B cell (primary cell): ENCODE data around the gene TNIK. TPM values are rescaled to one million over a fixed set of nuclear protein-coding genes. Genes with fewer than 3 reads are reported as not detected.

Experiments
- ATAC-seq: fragments of 200-7000 bp; cut with Tn5 transposase; one replicate; pipeline ENCODE4 v1.10.0; 2021; ENCODE audit warnings: low read depth, mild to moderate bottlenecking, moderate number of reproducible peaks, moderate library complexity
- CTCF ChIA-PET: fragments of 350-600 bp; sonication (Branson Sonifier 250); formaldehyde crosslinking; loops from one replicate; lab custom pipeline; 2021; ENCODE audit warnings: antibody characterized with exemption, inconsistent platforms; lab: Charles Lee
- POLR2A ChIA-PET: fragments of 350-600 bp; sonication (Branson Sonifier 250); formaldehyde crosslinking; loops from one replicate; lab custom pipeline; 2021; ENCODE audit warnings: antibody characterized with exemption; lab: Charles Lee
- DNase-seq: peaks from one replicate; pipeline ENCODE4 v3.0.0; 2013
- H2AFZ ChIP-seq: 2 replicates; pipeline ENCODE4 v1.6.1; 2012; ENCODE audit warnings: mild to moderate bottlenecking, low read depth, low read length; ENCODE audit not compliant: insufficient read depth, poor library complexity, severe bottlenecking
- H3K27ac ChIP-seq, 2 donors: 1 replicate in 1 of 2; 2 replicates in 1 of 2; pipeline ENCODE4 v1.5.1; 2012 to 2013; ENCODE audit warnings: low read length in 2 of 2, mild to moderate bottlenecking in 2 of 2, moderate library complexity in 1 of 2
- H3K27me3 ChIP-seq, 4 experiments: fragments of 200-600 bp in 1 of 4; sonication (generic) in 1 of 4; replicated peaks in 1 of 4; 1 replicate in 2 of 4; 2 replicates in 2 of 4; pipeline versions ENCODE4 v1.6.1 to v1.7.0; 2013 to 2016; ENCODE audit warnings: low read length in 3 of 4, mild to moderate bottlenecking in 2 of 4, mixed read lengths in 1 of 4, moderate library complexity in 1 of 4; ENCODE audit not compliant: insufficient read depth in 4 of 4, control insufficient read depth in 3 of 4; ENCODE audit errors: control extremely low read depth in 1 of 4
- H3K36me3 ChIP-seq, 2 experiments: replicated peaks in 1 of 2; 1 replicate in 1 of 2; 2 replicates in 1 of 2; pipeline versions ENCODE4 v1.6.1 to v1.7.1; 2013; ENCODE audit warnings: low read length in 1 of 2; ENCODE audit not compliant: insufficient read depth in 2 of 2, control insufficient read depth in 1 of 2; ENCODE audit errors: control extremely low read depth in 1 of 2, extremely low read depth in 1 of 2
- H3K4me1 ChIP-seq, 2 donors: fragments of 200-600 bp in 1 of 2; sonication (generic) in 1 of 2; 1 replicate in 1 of 2; 2 replicates in 1 of 2; pipeline versions ENCODE4 v1.5.1 to v1.6.1; 2013 to 2017; ENCODE audit warnings: low read length in 2 of 2; ENCODE audit not compliant: control insufficient read depth in 2 of 2, insufficient read depth in 2 of 2
- H3K4me2 ChIP-seq: replicated peaks from 2 replicates; pipeline ENCODE3; 2012; ENCODE audit warnings: mild to moderate bottlenecking, low read depth, low read length; ENCODE audit not compliant: poor library complexity, severe bottlenecking
- H3K4me3 ChIP-seq, 5 experiments: fragments of 200-600 bp in 1 of 5; sonication (generic) in 1 of 5; 1 replicate in 3 of 5; 2 replicates in 2 of 5; pipeline versions ENCODE4 v1.5.1 to v1.7.0; 2011 to 2016; ENCODE audit warnings: low read length in 4 of 5, mild to moderate bottlenecking in 4 of 5, low read depth in 2 of 5, control low read depth in 1 of 5, moderate library complexity in 1 of 5; ENCODE audit not compliant: insufficient read depth in 1 of 5; ENCODE audit errors: control extremely low read depth in 1 of 5, extremely low read depth in 1 of 5
- H3K79me2 ChIP-seq: fragments of 200-600 bp; sonication (generic); one replicate; pipeline ENCODE4 v1.6.0; 2016; ENCODE audit warnings: low read length; ENCODE audit not compliant: control insufficient read depth, insufficient read depth
- H3K9ac ChIP-seq: fragments of 200-600 bp; sonication (generic); 2 replicates; pipeline ENCODE4 v1.6.1; 2017; ENCODE audit warnings: mild to moderate bottlenecking, low read length, moderate library complexity
- H3K9me3 ChIP-seq, 3 donors: one replicate each; pipeline versions ENCODE4 v1.6.1 to v1.7.1; 2013; ENCODE audit warnings: low read length in 2 of 3; ENCODE audit not compliant: control insufficient read depth in 2 of 3, insufficient read depth in 1 of 3; ENCODE audit errors: control extremely low read depth in 1 of 3
- H4K20me1 ChIP-seq: 2 replicates; pipeline ENCODE4 v1.6.0; 2012; ENCODE audit warnings: mild to moderate bottlenecking, low read length; ENCODE audit not compliant: insufficient read depth, control insufficient read depth, poor library complexity, severe bottlenecking
- H3K27ac Mint-ChIP-seq: one replicate; pipeline ENCODE4 v1.8.0; 2021; ENCODE audit warnings: mixed read lengths
- H3K27me3 Mint-ChIP-seq: one replicate; pipeline ENCODE4 v1.8.0; 2021; ENCODE audit warnings: mixed read lengths
- H3K4me1 Mint-ChIP-seq: one replicate; pipeline ENCODE4 v1.8.0; 2021; ENCODE audit warnings: mixed read lengths
- H3K4me3 Mint-ChIP-seq: one replicate; pipeline ENCODE4 v1.8.0; 2021; ENCODE audit warnings: mixed read lengths
- H3K9me3 Mint-ChIP-seq: one replicate; pipeline ENCODE4 v1.8.0; 2022; ENCODE audit warnings: mixed read lengths; ENCODE audit not compliant: insufficient read depth
- CTCF ChIP-seq: fragments of 200-600 bp; IDR thresholded peaks from one replicate; pipeline ENCODE4 v1.8.0; 2022; ENCODE audit warnings: antibody characterized with exemption, mild to moderate bottlenecking
- EZH2 ChIP-seq: IDR thresholded peaks from 2 replicates; pipeline ENCODE4 v1.6.1; 2012; ENCODE audit warnings: borderline replicate concordance, low read depth, mild to moderate bottlenecking, moderate library complexity, low read length; ENCODE audit not compliant: insufficient read depth, poor library complexity, severe bottlenecking
- WGBS: methylation state at CpG from one replicate; pipeline ENCODE4 v1.1.5; 2013; ENCODE audit warnings: missing lambda C conversion rate; ENCODE audit not compliant: insufficient coverage; 5-methylcytosine and 5-hydroxymethylcytosine counted together
- intact Hi-C: fragments of 100-400 bp; cut with micrococcal nuclease; formaldehyde crosslinking; loops from one replicate; pipeline ENCODE4 v1.10.0; 2022
- polyA plus RNA-seq: library from polyadenylated mRNA; depleted of rRNA; stranded (reverse); fragments of >200 nt; gene quantifications from 2 replicates; pipeline ENCODE4 v1.2.3, GENCODE V29; 2012
- total RNA-seq, 2 donors: library from RNA; stranded (reverse); fragments of 120-200 nt in 1 of 2; gene quantifications; 1 replicate in 1 of 2; 2 replicates in 1 of 2; pipeline versions ENCODE4 v1.2.3 to v1.2.4, GENCODE V29; 2013 to 2022

Gene TNIK
- total and polyA plus RNA-seq, 2 donors (not counting 1 experiment from before 2014, with no cell fraction given) = 0.66 to 7.7 TPM

DNA sequence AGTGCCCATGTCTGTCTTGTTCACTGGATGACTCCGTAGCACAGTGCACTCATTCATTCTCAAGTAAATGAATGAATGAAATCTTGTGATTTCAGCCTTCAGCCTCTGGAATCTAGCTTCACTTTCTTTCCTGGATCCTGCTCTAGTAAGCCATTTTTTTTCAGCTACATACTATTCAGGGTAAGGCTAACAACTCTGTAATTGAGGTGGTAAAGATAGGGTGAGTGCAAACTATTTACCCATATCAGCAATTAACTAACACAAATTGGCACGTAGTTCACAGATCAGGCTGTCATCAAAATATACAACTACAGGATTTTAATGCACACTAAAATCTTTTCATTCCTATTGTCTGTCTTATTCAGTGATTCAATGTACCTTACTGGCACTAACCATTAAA lies 238.6 kb downstream of the TNIK start:
- Histone ChIP-seq H3K27me3 (no peaks in the 10 kb centered on the region), H3K4me3 (no peak overlapping the region), H3K4me2 (no peak overlapping the region), H4K20me1 (no peaks in the 10 kb centered on the region), H3K9ac (no peak overlapping the region), H3K79me2 (no peaks in the 10 kb centered on the region), H2AFZ (no peak overlapping the region), H3K36me3 (no peaks in the 10 kb centered on the region), H3K9me3 (peaks cover 0 to 5% (median 0%) of the 10 kb centered on the region in 3 donors), H3K27ac (no peak overlapping the region), H3K4me1 (no peaks in the 10 kb centered on the region)
- no peaks in the 10 kb centered on the region for H3K27me3 Mint-ChIP-seq
- no CpG with 5 or more reads among the region's 2 CpGs for WGBS
- H3K4me3 Mint-ChIP-seq = no peak overlapping the region
- H3K4me1 Mint-ChIP-seq = no peaks in the 10 kb centered on the region
- ChIA-PET CTCF (no interaction called here), POLR2A (no interaction called here)
- intact Hi-C loops = no loop called here
- no peak overlapping the region for H3K27ac Mint-ChIP-seq
- no peak for DNase-seq
- peaks cover 4% of the 10 kb centered on the region for H3K9me3 Mint-ChIP-seq
- ATAC-seq = no peak
- TF ChIP-seq EZH2 (no peak), CTCF (no peak)

GRCh38 chr3:171221104-171221503 lies 239.1 kb downstream of the TNIK start:
- H3K27ac Mint-ChIP-seq = no peak overlapping the region
- no peak overlapping the region for H2AFZ ChIP-seq
- H3K9me3 Mint-ChIP-seq = peaks cover 2% of the 10 kb centered on the region
- H3K27me3 Mint-ChIP-seq = no peaks in the 10 kb centered on the region
- POLR2A ChIA-PET = no interaction called here
- H3K27me3 ChIP-seq = no peaks in the 10 kb centered on the region
- ATAC-seq (no peak), DNase-seq (no peak)
- no peaks in the 10 kb centered on the region for H3K4me1 ChIP-seq
- TF ChIP-seq CTCF = no peak
- no peak for TF ChIP-seq EZH2
- H3K4me1 Mint-ChIP-seq = no peaks in the 10 kb centered on the region
- CTCF ChIA-PET = no interaction called here
- no peaks in the 10 kb centered on the region for H4K20me1 ChIP-seq
- H3K9ac ChIP-seq = no peak overlapping the region
- intact Hi-C loops = no loop called here
- H3K4me2 ChIP-seq = no peak overlapping the region
- H3K9me3 ChIP-seq = peaks cover 0 to 3% (median 0%) of the 10 kb centered on the region in 3 donors
- H3K27ac ChIP-seq = no peak overlapping the region
- no peaks in the 10 kb centered on the region for H3K79me2 ChIP-seq
- H3K36me3 ChIP-seq = no peaks in the 10 kb centered on the region
- WGBS = 100% methylated on average over 2 of the region's 2 CpGs
- no peak overlapping the region for H3K4me3 ChIP-seq
- H3K4me3 Mint-ChIP-seq = no peak overlapping the region
